H1 (cell line): Measurements from ENCODE around the gene MICA. TPM values are rescaled to one million over a fixed set of nuclear protein-coding genes. Genes with fewer than 3 reads are reported as not detected.

Source experiments
- BCL11A ChIP-seq, 2 experiments: IDR thresholded peaks; one replicate each; pipeline ENCODE4 v1.6.1; 2011; ENCODE audit warnings: low read depth in 2 of 2, low read length in 2 of 2, mild to moderate bottlenecking in 2 of 2
- CBX5 ChIP-seq: fragments of 300-800, 300-1000 bp; sonication (generic); IDR thresholded peaks from 2 replicates; pipeline ENCODE4 v1.7.1; 2016; ENCODE audit warnings: antibody characterized with exemption, low read length, low read depth
- EGR1 ChIP-seq: IDR thresholded peaks from 2 replicates; pipeline ENCODE4 v1.6.1; 2011; ENCODE audit warnings: low read depth, low read length, borderline replicate concordance
- HDAC6 ChIP-seq: IDR thresholded peaks from one replicate; pipeline ENCODE4 v1.7.1; 2012; ENCODE audit warnings: low read depth, mild to moderate bottlenecking, inconsistent platforms, low read length, moderate library complexity
- KDM1A ChIP-seq: fragments of 200-600, 300-600 bp; sonication (generic); IDR thresholded peaks from 2 replicates; pipeline ENCODE4 v1.7.1; 2016; ENCODE audit warnings: mild to moderate bottlenecking, low read length, borderline replicate concordance
- NRF1 ChIP-seq: IDR thresholded peaks from 2 replicates; pipeline ENCODE4 v1.6.1; 2011; ENCODE audit warnings: mild to moderate bottlenecking, low read depth, low read length, improper control_type of control experiment
- PHF8 ChIP-seq: fragments of 200-600 bp; sonication (generic); conservative IDR thresholded peaks from 2 replicates; pipeline ENCODE4 v1.7.1; 2012; ENCODE audit warnings: low read depth, mild to moderate bottlenecking, inconsistent platforms, low read length, moderate library complexity
- RAD21 ChIP-seq, 2 experiments: IDR thresholded peaks in 1 of 2; conservative IDR thresholded peaks in 1 of 2; 2 replicates each; pipeline ENCODE4 v1.6.1; 2011; ENCODE audit warnings: low read depth in 2 of 2, low read length in 2 of 2, improper control_type of control experiment in 1 of 2, inconsistent platforms in 1 of 2, mild to moderate bottlenecking in 1 of 2, moderate library complexity in 1 of 2
- polyA plus RNA-seq, 7 experiments: library from polyadenylated mRNA; depleted of rRNA in 3 of 7; stranded (reverse) in 5 of 7; unstranded in 2 of 7; fragments of >200 nt in 5 of 7; fragments of 200-250 nt in 2 of 7; gene quantifications; 1 replicate in 5 of 7; 2 replicates in 1 of 7; 4 replicates in 1 of 7; pipeline versions ENCODE4 v1.2.1 to v1.2.3, GENCODE V29; 2011 to 2013; ENCODE audit warnings: missing spikeins in 2 of 7, mixed read lengths in 2 of 7
- total RNA-seq: library from RNA; stranded (reverse); fragmentation: NEBNext Ultra II Directional; extraction: Animal tissue kit (Norgen Biotek cat#: 25700); gene quantifications from 2 replicates; pipeline ENCODE4 v1.2.1, GENCODE V29; 2021
- TF ChIP-seq, protein P1 (sequence below): IDR thresholded peaks from 2 replicates; pipeline ENCODE4 v1.6.1; 2012; ENCODE audit warnings: inconsistent platforms

MICA gene
- total and polyA plus RNA-seq, 2 of the 8 experiments (the other 6 are each of a cell fraction or from before 2014, with no cell fraction given): 12.5 to 16.3 TPM

DNA sequence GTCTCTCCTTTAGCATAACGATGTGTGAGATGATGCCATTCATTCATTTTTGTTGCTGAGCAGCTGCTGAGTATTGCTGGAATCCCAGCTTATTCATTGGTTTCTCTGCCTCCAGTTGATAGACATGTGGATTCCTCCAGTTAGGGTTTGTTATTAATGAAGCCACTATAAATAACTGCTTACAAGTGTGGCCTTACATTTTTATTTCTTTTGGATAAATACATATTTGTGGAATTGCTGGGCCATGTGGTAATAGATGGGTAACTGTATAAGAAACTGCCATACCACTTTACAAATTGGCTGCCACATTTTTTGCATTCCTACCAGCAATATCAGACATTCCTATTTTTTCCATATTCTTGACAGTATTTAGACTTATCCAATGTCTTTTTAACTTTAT lies 43.8 kb upstream of the MICA start (continued):
- TF ChIP-seq RAD21 (IDR thresholded peaks at IDR 0.05 in 1 of 2, conservative IDR thresholded peaks at IDR 0.05 in 1 of 2; ENCODE audit: low read depth in 2 of 2, low read length in 2 of 2) (no peak), BCL11A (IDR thresholded peaks at IDR 0.05; ENCODE audit: low read depth in 2 of 2, low read length in 2 of 2) (no peak), KDM1A (no peak), CBX5 (no peak), NRF1 (no peak), PHF8 (no peak), HDAC6 (no peak), EGR1 (no peak)
- TF ChIP-seq, protein P1, sequence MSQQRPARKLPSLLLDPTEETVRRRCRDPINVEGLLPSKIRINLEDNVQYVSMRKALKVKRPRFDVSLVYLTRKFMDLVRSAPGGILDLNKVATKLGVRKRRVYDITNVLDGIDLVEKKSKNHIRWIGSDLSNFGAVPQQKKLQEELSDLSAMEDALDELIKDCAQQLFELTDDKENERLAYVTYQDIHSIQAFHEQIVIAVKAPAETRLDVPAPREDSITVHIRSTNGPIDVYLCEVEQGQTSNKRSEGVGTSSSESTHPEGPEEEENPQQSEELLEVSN: no peak
